Activated naive CD4-positive, alpha-beta T cell treated with anti-CD3 and anti-CD28 coated beads for 36 hours (primary cell): Measurements from ENCODE around the gene DYNC1H1. TPM values are rescaled to one million over a fixed set of nuclear protein-coding genes. Genes with fewer than 3 reads are reported as not detected.

ENCODE experiments used
- CTCF ChIA-PET: fragments of 350-600 bp; sonication (Branson Sonifier 250); formaldehyde crosslinking; loops from one replicate; lab custom pipeline; 2021; ENCODE audit warnings: antibody characterized with exemption; lab: Charles Lee
- DNase-seq: peaks from one replicate; pipeline ENCODE4 v3.0.0-alpha.2; 2020
- H3K27ac Mint-ChIP-seq: one replicate; pipeline ENCODE4 v1.8.0; 2021; ENCODE audit warnings: mild to moderate bottlenecking, mixed read lengths
- H3K27me3 Mint-ChIP-seq: one replicate; pipeline ENCODE4 v1.8.0; 2021; ENCODE audit warnings: low read depth, mixed read lengths
- H3K36me3 Mint-ChIP-seq: one replicate; pipeline ENCODE4 v1.8.0; 2021; ENCODE audit warnings: low read depth, mixed read lengths
- H3K4me1 Mint-ChIP-seq: one replicate; pipeline ENCODE4 v1.8.0; 2021; ENCODE audit warnings: low read depth, mixed read lengths
- H3K4me3 Mint-ChIP-seq: one replicate; pipeline ENCODE4 v1.8.0; 2021; ENCODE audit warnings: mild to moderate bottlenecking, moderate library complexity, mixed read lengths
- H3K9me3 Mint-ChIP-seq: one replicate; pipeline ENCODE4 v1.8.0; 2021; ENCODE audit warnings: mixed read lengths
- intact Hi-C: fragments of 100-400 bp; cut with micrococcal nuclease; formaldehyde crosslinking; loops from one replicate; pipeline ENCODE4 v1.15.1; 2023
- total RNA-seq, 2 experiments: library from RNA; stranded (reverse); gene quantifications; one replicate each; pipeline ENCODE4 v1.2.3, GENCODE V29; 2021

DYNC1H1 gene
- total RNA-seq, 2 experiments from 2014 or later, result 207 to 208 TPM

- no peak for DNase-seq
- no peaks in the 10 kb centered on the region for H3K9me3 Mint-ChIP-seq
- CTCF ChIA-PET, result no interaction called here
- H3K36me3 Mint-ChIP-seq, result peaks cover 37% of the 10 kb centered on the region
- H3K27me3 Mint-ChIP-seq, result no peaks in the 10 kb centered on the region
- H3K4me1 Mint-ChIP-seq, result peaks cover 2% of the 10 kb centered on the region
- no peak overlapping the region for H3K4me3 Mint-ChIP-seq
- intact Hi-C loops, result no loop called here
- no peak overlapping the region for H3K27ac Mint-ChIP-seq
Observed at GRCh38 chr14:101985957-101986356, 21.6 kb downstream of the DYNC1H1 start.

- no peak overlapping the region for H3K4me3 Mint-ChIP-seq
- no peak for DNase-seq
- no peak overlapping the region for H3K27ac Mint-ChIP-seq
- intact Hi-C loops, result no loop called here
- H3K9me3 Mint-ChIP-seq, result no peaks in the 10 kb centered on the region
- CTCF ChIA-PET, result no interaction called here
- H3K36me3 Mint-ChIP-seq, result peaks cover 35% of the 10 kb centered on the region
- peaks cover 4% of the 10 kb centered on the region for H3K4me1 Mint-ChIP-seq
- no peaks in the 10 kb centered on the region for H3K27me3 Mint-ChIP-seq
Observed at GRCh38 chr14:101986953-101987352, 22.6 kb downstream of the DYNC1H1 start.

GRCh38 chr14:101988377-101988776 is 24.0 kb downstream of the DYNC1H1 start:
- no peak for DNase-seq
- no peak overlapping the region for H3K27ac Mint-ChIP-seq
- H3K27me3 Mint-ChIP-seq, result no peaks in the 10 kb centered on the region
- CTCF ChIA-PET, result no interaction called here
- H3K4me1 Mint-ChIP-seq, result peaks cover 4% of the 10 kb centered on the region
- peaks cover 30% of the 10 kb centered on the region for H3K36me3 Mint-ChIP-seq
- H3K4me3 Mint-ChIP-seq, result no peak overlapping the region
- intact Hi-C loops, result no loop called here
- H3K9me3 Mint-ChIP-seq, result no peaks in the 10 kb centered on the region

GRCh38 chr14:101991352-101991751 is 27.0 kb downstream of the DYNC1H1 start:
- Mint-ChIP-seq H3K27ac (peak overlapping the region; percentile 57), H3K4me1 (peaks cover 4% of the 10 kb centered on the region), H3K9me3 (no peaks in the 10 kb centered on the region), H3K4me3 (no peak overlapping the region), H3K27me3 (no peaks in the 10 kb centered on the region), H3K36me3 (peaks cover 34% of the 10 kb centered on the region)
- CTCF ChIA-PET, result interaction anchor here (0.7 kb wide), 1 partner anchor 1568 kb away, joined by 6 read pairs; no protein-coding TSS in a partner anchor
- intact Hi-C loops, result no loop called here
- no peak for DNase-seq

GRCh38 chr14:101992708-101993107 is 28.3 kb downstream of the DYNC1H1 start:
- CTCF ChIA-PET, result interaction anchor here (0.6 kb wide), 1 partner anchor 105 kb away, joined by 3 read pairs; no protein-coding TSS in a partner anchor
- Mint-ChIP-seq H3K36me3 (peaks cover 35% of the 10 kb centered on the region), H3K4me1 (peaks cover 4% of the 10 kb centered on the region), H3K27me3 (no peaks in the 10 kb centered on the region), H3K9me3 (no peaks in the 10 kb centered on the region), H3K4me3 (no peak overlapping the region), H3K27ac (peak overlapping the region; percentile 6)
- intact Hi-C loops, result no loop called here
- DNase-seq, result no peak

- H3K36me3 Mint-ChIP-seq, result peaks cover 39% of the 10 kb centered on the region
- intact Hi-C loops, result no loop called here
- no peak overlapping the region for H3K4me3 Mint-ChIP-seq
- no peaks in the 10 kb centered on the region for H3K9me3 Mint-ChIP-seq
- DNase-seq, result no peak
- no peaks in the 10 kb centered on the region for H3K4me1 Mint-ChIP-seq
- no peaks in the 10 kb centered on the region for H3K27me3 Mint-ChIP-seq
- CTCF ChIA-PET, result no interaction called here
- H3K27ac Mint-ChIP-seq, result no peak overlapping the region
Observed at GRCh38 chr14:101997429-101998336, 33.3 kb downstream of the DYNC1H1 start.

- Mint-ChIP-seq H3K4me3 (no peak overlapping the region), H3K27me3 (no peaks in the 10 kb centered on the region), H3K4me1 (no peaks in the 10 kb centered on the region), H3K27ac (no peak overlapping the region), H3K36me3 (peaks cover 45% of the 10 kb centered on the region), H3K9me3 (no peaks in the 10 kb centered on the region)
- CTCF ChIA-PET, result no interaction called here
- no peak for DNase-seq
- intact Hi-C loops, result no loop called here
Observed at GRCh38 chr14:102000902-102001301, 36.5 kb downstream of the DYNC1H1 start.

- no peak for DNase-seq
- H3K4me1 Mint-ChIP-seq, result no peaks in the 10 kb centered on the region
- CTCF ChIA-PET, result no interaction called here
- no peaks in the 10 kb centered on the region for H3K27me3 Mint-ChIP-seq
- H3K9me3 Mint-ChIP-seq, result no peaks in the 10 kb centered on the region
- intact Hi-C loops, result no loop called here
- H3K27ac Mint-ChIP-seq, result no peak overlapping the region
- no peak overlapping the region for H3K4me3 Mint-ChIP-seq
- H3K36me3 Mint-ChIP-seq, result peaks cover 47% of the 10 kb centered on the region
Observed at GRCh38 chr14:102005336-102005735, 41.0 kb downstream of the DYNC1H1 start.

GRCh38 chr14:102007916-102008418 is 43.6 kb downstream of the DYNC1H1 start:
- Mint-ChIP-seq H3K4me3 (no peak overlapping the region), H3K27me3 (no peaks in the 10 kb centered on the region), H3K36me3 (peaks cover 48% of the 10 kb centered on the region), H3K4me1 (no peaks in the 10 kb centered on the region), H3K9me3 (no peaks in the 10 kb centered on the region), H3K27ac (no peak overlapping the region)
- intact Hi-C loops, result no loop called here
- DNase-seq, result no peak
- CTCF ChIA-PET, result no interaction called here

- Mint-ChIP-seq H3K27me3 (no peaks in the 10 kb centered on the region), H3K9me3 (no peaks in the 10 kb centered on the region), H3K27ac (no peak overlapping the region), H3K4me1 (no peaks in the 10 kb centered on the region), H3K36me3 (peaks cover 54% of the 10 kb centered on the region), H3K4me3 (no peak overlapping the region)
- no peak for DNase-seq
- intact Hi-C loops, result no loop called here
- CTCF ChIA-PET, result interaction anchor here (0.5 kb wide), 1 partner anchor 1106 kb away, joined by 3 read pairs; the partner anchor contains the start of gene RTL1
Observed at GRCh38 chr14:102008891-102009290, 44.5 kb downstream of the DYNC1H1 start.

- Mint-ChIP-seq H3K4me1 (no peaks in the 10 kb centered on the region), H3K36me3 (peaks cover 53% of the 10 kb centered on the region), H3K27me3 (no peaks in the 10 kb centered on the region), H3K4me3 (no peak overlapping the region), H3K27ac (no peak overlapping the region), H3K9me3 (no peaks in the 10 kb centered on the region)
- CTCF ChIA-PET, result no interaction called here
- no peak for DNase-seq
- intact Hi-C loops, result no loop called here
Observed at GRCh38 chr14:102011631-102012030, 47.3 kb downstream of the DYNC1H1 start.

- no peak for DNase-seq
- Mint-ChIP-seq H3K4me1 (no peaks in the 10 kb centered on the region), H3K27me3 (no peaks in the 10 kb centered on the region), H3K4me3 (no peak overlapping the region), H3K9me3 (no peaks in the 10 kb centered on the region), H3K36me3 (peaks cover 54% of the 10 kb centered on the region), H3K27ac (no peak overlapping the region)
- CTCF ChIA-PET, result interaction anchor here (1.2 kb wide), 1 partner anchor 84 kb away, joined by 4 read pairs; no protein-coding TSS in a partner anchor
- intact Hi-C loops, result no loop called here
Observed at GRCh38 chr14:102012336-102012735, 48.0 kb downstream of the DYNC1H1 start.
